ENCODE data around the gene EYA2. TPM values are rescaled to one million over a fixed set of nuclear protein-coding genes. Genes with fewer than 3 reads are reported as not detected.

EYA2 gene
- total and polyA plus RNA-seq, 2 donors (not counting 3 experiments of a cell fraction or from before 2014, with no cell fraction given): not detected

GRCh38 chr20:47093320-47093966 is 198.8 kb downstream of the EYA2 start:
- no peak for DNase-seq (ENCODE audit: low read depth, low spot score)
- Histone ChIP-seq H3K9ac (replicated peaks; ENCODE audit: extremely low read depth, insufficient read depth, low read length) (no peak overlapping the region), H4K20me1 (replicated peaks; ENCODE audit: control insufficient read depth, extremely low read depth, insufficient read depth, low read length) (no peaks in the 10 kb centered on the region), H3K36me3 (ENCODE audit: control insufficient read depth in 2 of 2, extremely low read depth in 1 of 2, insufficient read depth in 2 of 2, low read length in 2 of 2) (no peaks in the 10 kb centered on the region), H3K4me3 (replicated peaks in 1 of 3; ENCODE audit: insufficient read depth in 1 of 3, low read depth in 1 of 3, low read length in 3 of 3) (no peak overlapping the region), H2AFZ (ENCODE audit: low read depth, low read length) (no peak overlapping the region), H3K79me2 (ENCODE audit: control insufficient read depth, insufficient read depth, low read length) (no peaks in the 10 kb centered on the region), H3K9me1 (replicated peaks; ENCODE audit: control insufficient read depth, extremely low read depth, insufficient read depth, low read length) (no peaks in the 10 kb centered on the region), H3K4me1 (ENCODE audit: control insufficient read depth, extremely low read depth, insufficient read depth, low read length) (no peaks in the 10 kb centered on the region), H3K27me3 (ENCODE audit: control insufficient read depth in 2 of 2, insufficient read depth in 2 of 2, low read length in 2 of 2) (no peaks in the 10 kb centered on the region), H3K9me3 (replicated peaks; ENCODE audit: control insufficient read depth, insufficient read depth, low read length) (no peaks in the 10 kb centered on the region), H3K4me2 (ENCODE audit: insufficient read depth, low read length) (no peak overlapping the region), H3K27ac (ENCODE audit: insufficient read depth, low read depth, low read length) (no peak overlapping the region)
- dilution Hi-C loops (cut with MboI; ENCODE audit: extremely low pct_ligation_motif_present, low sequenced_read_pairs) (no loop called here), intact Hi-C loops (cut with micrococcal nuclease) (no loop called here)
- CTCF ChIA-PET: no interaction called here
- FAIRE-seq: no peak
- BruUV-seq (replicated peaks): no TSS peak
- TF ChIP-seq GATA2 (IDR thresholded peaks at IDR 0.05; ENCODE audit: insufficient read depth, insufficient read length, low read depth, low read length) (no peak), CTCF (IDR thresholded peaks at IDR 0.05; ENCODE audit: extremely low read depth in 1 of 2, insufficient read depth in 1 of 2, low read depth in 1 of 2, low read length in 2 of 2) (no peak), JUN (IDR thresholded peaks at IDR 0.05; ENCODE audit: borderline replicate concordance, insufficient read depth, insufficient read length, low read depth) (no peak), POLR2A (IDR thresholded peaks at IDR 0.05; ENCODE audit: low read depth, low read length) (no peak)
- TF ChIP-seq, protein P1, sequence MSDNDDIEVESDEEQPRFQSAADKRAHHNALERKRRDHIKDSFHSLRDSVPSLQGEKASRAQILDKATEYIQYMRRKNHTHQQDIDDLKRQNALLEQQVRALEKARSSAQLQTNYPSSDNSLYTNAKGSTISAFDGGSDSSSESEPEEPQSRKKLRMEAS (IDR thresholded peaks at IDR 0.05; ENCODE audit: insufficient read depth, insufficient read length): no peak
- POLR2A ChIA-PET: no interaction called here

DNA sequence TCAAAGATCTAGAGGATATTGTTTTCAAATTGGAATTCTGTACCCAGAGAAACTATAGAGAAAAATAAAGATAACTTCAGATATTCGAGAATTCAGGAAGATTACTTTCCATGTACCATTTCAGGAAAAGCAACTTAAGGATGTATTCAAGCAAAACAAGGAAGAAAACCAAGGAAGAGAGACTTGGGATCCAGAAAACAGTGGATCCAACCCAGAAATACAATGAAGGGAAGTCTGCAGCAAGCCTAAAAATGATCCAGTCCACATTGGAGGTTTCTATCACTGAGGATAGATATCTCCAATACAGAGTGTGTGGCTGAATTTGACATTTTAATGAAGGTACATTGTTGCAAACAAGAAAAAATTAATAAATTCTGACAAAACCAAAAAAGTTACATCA is 201.0 kb downstream of the EYA2 start:
- Histone ChIP-seq H2AFZ (ENCODE audit: low read depth, low read length) (no peak overlapping the region), H3K4me3 (replicated peaks in 1 of 3; ENCODE audit: insufficient read depth in 1 of 3, low read depth in 1 of 3, low read length in 3 of 3) (no peak overlapping the region), H3K9me3 (replicated peaks; ENCODE audit: control insufficient read depth, insufficient read depth, low read length) (no peaks in the 10 kb centered on the region), H3K9me1 (replicated peaks; ENCODE audit: control insufficient read depth, extremely low read depth, insufficient read depth, low read length) (no peaks in the 10 kb centered on the region), H3K36me3 (ENCODE audit: control insufficient read depth in 2 of 2, extremely low read depth in 1 of 2, insufficient read depth in 2 of 2, low read length in 2 of 2) (no peaks in the 10 kb centered on the region), H3K4me1 (ENCODE audit: control insufficient read depth, extremely low read depth, insufficient read depth, low read length) (no peaks in the 10 kb centered on the region), H3K79me2 (ENCODE audit: control insufficient read depth, insufficient read depth, low read length) (no peaks in the 10 kb centered on the region), H4K20me1 (replicated peaks; ENCODE audit: control insufficient read depth, extremely low read depth, insufficient read depth, low read length) (no peaks in the 10 kb centered on the region), H3K27me3 (ENCODE audit: control insufficient read depth in 2 of 2, insufficient read depth in 2 of 2, low read length in 2 of 2) (no peaks in the 10 kb centered on the region), H3K27ac (ENCODE audit: insufficient read depth, low read depth, low read length) (no peak overlapping the region), H3K4me2 (ENCODE audit: insufficient read depth, low read length) (no peak overlapping the region), H3K9ac (replicated peaks; ENCODE audit: extremely low read depth, insufficient read depth, low read length) (no peak overlapping the region)
- DNase-seq (ENCODE audit: low read depth, low spot score) (no peak), FAIRE-seq (no peak)
- CTCF ChIA-PET: no interaction called here
- dilution Hi-C loops (cut with MboI; ENCODE audit: extremely low pct_ligation_motif_present, low sequenced_read_pairs): no loop called here
- intact Hi-C loops (cut with micrococcal nuclease): no loop called here
- no TSS peak for BruUV-seq (replicated peaks)
- TF ChIP-seq JUN (IDR thresholded peaks at IDR 0.05; ENCODE audit: borderline replicate concordance, insufficient read depth, insufficient read length, low read depth) (no peak), EZH2 (IDR thresholded peaks at IDR 0.05; ENCODE audit: borderline replicate concordance, low read depth, low read length, severe bottlenecking) (no peak), FOS (IDR thresholded peaks at IDR 0.05; ENCODE audit: borderline replicate concordance, insufficient read depth, low read length) (no peak), POLR2A (IDR thresholded peaks at IDR 0.05; ENCODE audit: low read depth, low read length) (no peak), GATA2 (IDR thresholded peaks at IDR 0.05; ENCODE audit: insufficient read depth, insufficient read length, low read depth, low read length) (no peak)
- POLR2A ChIA-PET: no interaction called here

Data from endothelial cell of umbilical vein (primary cell).